Loucy (cell line): ENCODE measurements around the gene CACTIN.

Experiments used
- CTCF ChIP-seq: fragments of 200-600 bp; sonication (generic); conservative IDR thresholded peaks from 2 replicates; pipeline ENCODE4 v1.5.1; 2014; ENCODE audit warnings: mild to moderate bottlenecking, antibody characterized with exemption, low read length
- EZH2phosphoT487 ChIP-seq: fragments of 200-600 bp; IDR thresholded peaks from 2 replicates; pipeline ENCODE4 v1.6.1; 2018; ENCODE audit warnings: antibody characterized with exemption, mild to moderate bottlenecking, moderate library complexity, borderline replicate concordance

GRCh38 chr19:3672575-3672948 lies 46.0 kb upstream of the CACTIN start:
- no peak for TF ChIP-seq CTCF
- no peak for TF ChIP-seq EZH2phosphoT487
